GM18502 (cell line): ENCODE results near the gene HYKK.
"Not testable (repeated sequence)": the region's sequence is repeated elsewhere in the genome, so short reads cannot be mapped to it uniquely, and the experiment has no call there.

Experiments
- ATAC-seq: cut with Tn5 transposase; IDR thresholded peaks from one replicate; pipeline ENCODE4 v1.9.1; 2021; ENCODE audit warnings: mild to moderate bottlenecking; ENCODE audit not compliant: unreplicated experiment, poor library complexity

The HYKK gene

GRCh38 chr15:78506971-78507830 lies at the start of gene HYKK:
TSS of gene HYKK (plus strand) at chr15:78507577. CDS start at chr15:78513089, 5,512 bp downstream.
- ATAC-seq: peak; percentile 92

GRCh38 chr15:78460737-78461136 lies 46.6 kb upstream of the HYKK start:
- no peak for ATAC-seq

- no peak for ATAC-seq
Observed at GRCh38 chr15:78461171-78461888, 46.0 kb upstream of the HYKK start.

GRCh38 chr15:78469031-78469430 lies 38.3 kb upstream of the HYKK start:
- no peak for ATAC-seq

- ATAC-seq: no peak
Observed at GRCh38 chr15:78477295-78477694, 30.1 kb upstream of the HYKK start.

- no peak for ATAC-seq
Observed at GRCh38 chr15:78479650-78480049, 27.7 kb upstream of the HYKK start.

GRCh38 chr15:78481917-78482316 lies 25.5 kb upstream of the HYKK start:
- no peak for ATAC-seq

GRCh38 chr15:78492872-78493271 lies 14.5 kb upstream of the HYKK start:
- no peak for ATAC-seq

GRCh38 chr15:78501857-78502256 lies 5.5 kb upstream of the HYKK start:
- ATAC-seq: no peak

- ATAC-seq: no peak
Observed at GRCh38 chr15:78502641-78503040, 4.7 kb upstream of the HYKK start.

GRCh38 chr15:78507831-78508160 lies 419 bp downstream of the HYKK start:
- ATAC-seq: peak; percentile 19

- ATAC-seq: no peak
Observed at GRCh38 chr15:78508272-78508671, 895 bp downstream of the HYKK start.

- ATAC-seq: no peak
Observed at GRCh38 chr15:78509726-78510312, 2.4 kb downstream of the HYKK start.

GRCh38 chr15:78520035-78520434 lies 12.7 kb downstream of the HYKK start:
- ATAC-seq: not testable (repeated sequence)

- ATAC-seq: no peak
Observed at GRCh38 chr15:78524230-78524629, 16.9 kb downstream of the HYKK start.

GRCh38 chr15:78527325-78527724 lies 19.9 kb downstream of the HYKK start:
- ATAC-seq: no peak

- ATAC-seq: no peak
Observed at GRCh38 chr15:78533331-78533730, 26.0 kb downstream of the HYKK start.

- ATAC-seq: no peak
Observed at GRCh38 chr15:78536134-78536533, 28.8 kb downstream of the HYKK start.

- ATAC-seq: no peak
Observed at GRCh38 chr15:78537266-78537905, 30.0 kb downstream of the HYKK start.

GRCh38 chr15:78538358-78538757 lies 31.0 kb downstream of the HYKK start:
- ATAC-seq: no peak
